Trophoblast cell (in vitro differentiated cells and primary cell): ENCODE measurements around the gene COASY.

Experiments
- DNase-seq, 2 donors: peaks; one replicate each; pipeline ENCODE4 v3.0.0-alpha.2; 2016
- H2AFZ ChIP-seq: 2 replicates; pipeline ENCODE4 v1.6.1; 2013; ENCODE audit warnings: low read length, moderate library complexity, mild to moderate bottlenecking; ENCODE audit not compliant: insufficient read depth, poor library complexity
- H2AK5ac ChIP-seq: 2 replicates; pipeline ENCODE4 v1.6.1; 2013; ENCODE audit warnings: mild to moderate bottlenecking, low read length
- H2BK120ac ChIP-seq: 2 replicates; pipeline ENCODE4 v1.6.1; 2013; ENCODE audit warnings: low read length, mild to moderate bottlenecking, moderate library complexity; ENCODE audit not compliant: insufficient read depth, poor library complexity
- H2BK12ac ChIP-seq: 2 replicates; pipeline ENCODE4 v1.6.1; 2013; ENCODE audit warnings: mild to moderate bottlenecking, low read length, moderate library complexity
- H2BK5ac ChIP-seq: 2 replicates; pipeline ENCODE4 v1.6.1; 2013; ENCODE audit warnings: low read length, low read depth, moderate library complexity, mild to moderate bottlenecking; ENCODE audit not compliant: poor library complexity
- H3K14ac ChIP-seq: 2 replicates; pipeline ENCODE4 v1.6.1; 2013; ENCODE audit warnings: mild to moderate bottlenecking, low read length
- H3K18ac ChIP-seq: 2 replicates; pipeline ENCODE4 v1.6.1; 2013; ENCODE audit warnings: mild to moderate bottlenecking, low read length
- H3K23ac ChIP-seq: 2 replicates; pipeline ENCODE4 v1.6.1; 2013; ENCODE audit warnings: low read length
- H3K27ac ChIP-seq: 2 replicates; pipeline ENCODE4 v1.5.1; 2013; ENCODE audit warnings: low read depth, mild to moderate bottlenecking, inconsistent platforms, low read length, moderate library complexity
- H3K27me3 ChIP-seq: 2 replicates; pipeline ENCODE4 v1.6.1; 2013; ENCODE audit warnings: inconsistent platforms, mild to moderate bottlenecking, low read length, moderate library complexity; ENCODE audit not compliant: insufficient read depth
- H3K36me3 ChIP-seq, 2 experiments: 1 replicate in 1 of 2; 2 replicates in 1 of 2; pipeline ENCODE4 v1.6.1; 2013; ENCODE audit warnings: low read length in 2 of 2, mild to moderate bottlenecking in 2 of 2, moderate library complexity in 1 of 2; ENCODE audit not compliant: insufficient read depth in 2 of 2, control insufficient read depth in 1 of 2
- H3K4ac ChIP-seq: 2 replicates; pipeline ENCODE4 v1.6.1; 2013; ENCODE audit warnings: low read depth, mild to moderate bottlenecking, low read length, moderate library complexity
- H3K4me1 ChIP-seq, 2 experiments: 1 replicate in 1 of 2; 2 replicates in 1 of 2; pipeline ENCODE4 v1.6.1; 2013; ENCODE audit warnings: low read length in 2 of 2, mild to moderate bottlenecking in 2 of 2, moderate library complexity in 1 of 2; ENCODE audit not compliant: insufficient read depth in 2 of 2, control insufficient read depth in 1 of 2
- H3K4me2 ChIP-seq: 2 replicates; pipeline ENCODE4 v1.6.1; 2013; ENCODE audit warnings: inconsistent platforms, mild to moderate bottlenecking, low read length, moderate library complexity
- H3K4me3 ChIP-seq: 2 replicates; pipeline ENCODE4 v1.5.1; 2013; ENCODE audit warnings: mild to moderate bottlenecking, low read depth, low read length, inconsistent platforms
- H3K79me1 ChIP-seq: one replicate; pipeline ENCODE4 v1.6.1; 2013; ENCODE audit warnings: low read length
- H3K79me2 ChIP-seq: 2 replicates; pipeline ENCODE4 v1.6.1; 2013; ENCODE audit warnings: low read length, mild to moderate bottlenecking; ENCODE audit not compliant: control insufficient read depth, insufficient read depth, poor library complexity
- H3K9ac ChIP-seq: 2 replicates; pipeline ENCODE4 v1.6.1; 2013; ENCODE audit warnings: mild to moderate bottlenecking, low read length
- H3K9me3 ChIP-seq: 2 replicates; pipeline ENCODE4 v1.6.1; 2013; ENCODE audit warnings: low read depth, mild to moderate bottlenecking, control low read depth, inconsistent platforms, low read length; ENCODE audit not compliant: insufficient read depth
- H4K12ac ChIP-seq: 2 replicates; pipeline ENCODE4 v1.6.1; 2013; ENCODE audit warnings: low read depth, mild to moderate bottlenecking, low read length, moderate library complexity
- H4K8ac ChIP-seq: 2 replicates; pipeline ENCODE4 v1.6.1; 2013; ENCODE audit warnings: low read depth, mild to moderate bottlenecking, low read length, moderate library complexity
- H4K91ac ChIP-seq: one replicate; pipeline ENCODE4 v1.6.1; 2013; ENCODE audit warnings: low read depth, mild to moderate bottlenecking, low read length, moderate library complexity
- WGBS: extraction: QIAGEN DNeasy Blood & Tissue Kit; methylation state at CpG from one replicate; pipeline ENCODE4 v1.1.7; 2013; ENCODE audit warnings: missing lambda C conversion rate; ENCODE audit not compliant: insufficient read length, insufficient coverage; ENCODE audit errors: extremely low coverage; 5-methylcytosine and 5-hydroxymethylcytosine counted together

Gene COASY

DNA sequence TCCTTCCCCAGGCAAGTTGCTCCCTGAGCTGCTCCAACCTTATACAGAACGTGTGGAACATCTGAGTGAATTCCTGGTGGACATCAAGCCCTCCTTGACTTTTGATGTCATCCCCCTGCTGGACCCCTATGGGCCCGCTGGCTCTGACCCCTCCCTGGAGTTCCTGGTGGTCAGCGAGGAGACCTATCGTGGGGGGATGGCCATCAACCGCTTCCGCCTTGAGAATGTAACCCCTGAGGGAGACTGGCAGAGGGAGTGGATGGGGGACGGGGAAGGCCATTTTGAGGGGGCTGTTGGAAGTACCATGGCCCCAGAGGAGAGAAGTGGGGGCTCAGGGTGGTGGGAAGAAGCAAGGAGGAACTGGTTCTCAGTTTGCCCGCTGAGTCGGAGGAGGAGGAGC lies 2.0 kb downstream of the COASY start:
- Histone ChIP-seq H4K91ac (no peak overlapping the region), H3K18ac (no peak overlapping the region), H4K8ac (no peak overlapping the region), H3K79me1 (peaks cover 15% of the 10 kb centered on the region), H3K14ac (no peak overlapping the region), H2BK12ac (no peak overlapping the region), H3K4me3 (no peak overlapping the region), H3K4me2 (no peak overlapping the region), H3K27me3 (no peaks in the 10 kb centered on the region), H3K36me3 (peaks cover 34 to 36% of the 10 kb centered on the region in 2 experiments), H3K9me3 (no peaks in the 10 kb centered on the region), H3K23ac (no peak overlapping the region), H2BK120ac (no peak overlapping the region), H3K4ac (no peak overlapping the region), H2BK5ac (no peak overlapping the region), H4K12ac (no peak overlapping the region), H3K9ac (no peak overlapping the region), H3K27ac (no peak overlapping the region), H3K4me1 (peaks cover 14 to 16% of the 10 kb centered on the region in 2 experiments), H2AK5ac (no peak overlapping the region), H2AFZ (no peak overlapping the region), H3K79me2 (peaks cover 12% of the 10 kb centered on the region)
- no peak for DNase-seq
- WGBS = no CpG with 5 or more reads among the region's 9 CpGs

- no CpG with 5 or more reads among the region's 15 CpGs for WGBS
- H3K4ac ChIP-seq = no peak overlapping the region
- H3K4me1 ChIP-seq = peaks cover 14 to 16% of the 10 kb centered on the region in 2 experiments
Measured at GRCh38 chr17:42564815-42565522, 3.0 kb downstream of the COASY start.

GRCh38 chr17:42565523-42566214 lies 3.7 kb downstream of the COASY start:
- Histone ChIP-seq H3K4me1 (peaks cover 14 to 16% of the 10 kb centered on the region in 2 experiments), H4K91ac (no peak overlapping the region), H2BK120ac (no peak overlapping the region), H3K9ac (no peak overlapping the region), H3K9me3 (no peaks in the 10 kb centered on the region), H3K79me2 (peaks cover 12% of the 10 kb centered on the region), H4K12ac (no peak overlapping the region), H2BK5ac (no peak overlapping the region), H3K23ac (no peak overlapping the region), H3K79me1 (peaks cover 15% of the 10 kb centered on the region), H3K4ac (no peak overlapping the region), H3K18ac (no peak overlapping the region), H2AK5ac (no peak overlapping the region), H4K8ac (no peak overlapping the region), H3K36me3 (peaks cover 47 to 49% of the 10 kb centered on the region in 2 experiments), H3K27me3 (no peaks in the 10 kb centered on the region), H2BK12ac (no peak overlapping the region), H3K14ac (no peak overlapping the region), H2AFZ (no peak overlapping the region), H3K27ac (no peak overlapping the region), H3K4me3 (no peak overlapping the region), H3K4me2 (no peak overlapping the region)
- no CpG with 5 or more reads among the region's 16 CpGs for WGBS
- DNase-seq = no peak

More at GRCh38 chr17:42564815-42565522, 3.0 kb downstream of the COASY start:
- no peak overlapping the region for H2BK5ac ChIP-seq
- H3K79me1 ChIP-seq = peaks cover 15% of the 10 kb centered on the region
- H3K9me3 ChIP-seq = no peaks in the 10 kb centered on the region
- H2BK12ac ChIP-seq = no peak overlapping the region
- no peaks in the 10 kb centered on the region for H3K27me3 ChIP-seq
- H2AFZ ChIP-seq = no peak overlapping the region
- H4K12ac ChIP-seq = no peak overlapping the region
- no peak overlapping the region for H4K8ac ChIP-seq
- H3K79me2 ChIP-seq = peaks cover 12% of the 10 kb centered on the region
- H3K27ac ChIP-seq = no peak overlapping the region
- H3K18ac ChIP-seq = no peak overlapping the region
- no peak overlapping the region for H3K4me3 ChIP-seq
- no peak overlapping the region for H3K14ac ChIP-seq
- H3K9ac ChIP-seq = no peak overlapping the region
- H3K4me2 ChIP-seq = no peak overlapping the region
- no peak overlapping the region for H4K91ac ChIP-seq
- H2AK5ac ChIP-seq = no peak overlapping the region
- no peak for DNase-seq
- H3K23ac ChIP-seq = no peak overlapping the region
- H3K36me3 ChIP-seq = peaks cover 43 to 46% of the 10 kb centered on the region in 2 experiments
- no peak overlapping the region for H2BK120ac ChIP-seq

DNA sequence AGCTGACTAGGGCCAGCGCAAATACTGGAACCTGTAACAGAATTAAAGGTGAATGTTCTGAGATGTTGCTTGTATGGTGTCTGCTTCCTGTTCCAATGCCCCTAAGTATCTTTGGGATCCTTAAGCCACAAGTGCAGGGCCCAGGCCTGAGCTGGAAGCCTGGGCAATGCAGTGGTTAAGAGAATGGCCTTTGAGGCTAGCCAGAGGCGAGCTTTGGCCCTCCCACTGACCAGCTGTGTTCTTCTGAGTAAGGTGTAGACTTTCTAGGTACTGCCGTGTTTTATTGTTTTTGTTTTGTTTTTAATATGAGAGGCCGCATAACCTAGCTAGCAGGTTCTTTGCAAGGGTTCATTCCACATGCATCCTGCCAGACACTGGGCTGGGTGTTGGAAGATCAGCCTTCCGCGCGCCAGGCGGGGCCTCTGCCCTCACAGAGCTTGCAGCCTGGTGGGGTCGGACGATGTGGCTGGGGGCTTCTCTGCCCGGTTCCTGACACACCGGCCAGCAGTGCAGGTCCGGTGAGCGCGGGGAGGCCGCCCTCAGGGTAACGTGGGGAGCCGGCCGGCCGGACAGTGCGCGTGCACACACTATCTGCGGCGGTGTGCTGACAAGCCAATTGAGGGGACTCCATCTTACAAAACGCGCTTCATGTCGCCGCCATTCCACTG lies 4.4 kb downstream of the COASY start:
- Histone ChIP-seq H3K79me1 (peaks cover 15% of the 10 kb centered on the region), H4K91ac (peak overlapping the region; percentile 90), H4K12ac (peak overlapping the region; percentile 96), H3K14ac (peak overlapping the region; percentile 91), H3K9me3 (no peaks in the 10 kb centered on the region), H4K8ac (peak overlapping the region; percentile 82), H3K4me3 (peak overlapping the region; percentile 88), H3K36me3 (peaks cover 53 to 55% of the 10 kb centered on the region in 2 experiments), H3K4me2 (peak overlapping the region; percentile 63), H3K79me2 (peaks cover 12% of the 10 kb centered on the region), H2BK120ac (peak overlapping the region; percentile 12), H3K4ac (peak overlapping the region; percentile 7), H2AK5ac (peak overlapping the region; percentile 96), H3K18ac (peak overlapping the region; percentile 12), H2AFZ (peak overlapping the region; percentile 41), H2BK12ac (peak overlapping the region; percentile 42), H3K27ac (peak overlapping the region; percentile 57), H3K9ac (peak overlapping the region; percentile 24), H2BK5ac (peak overlapping the region; percentile 1), H3K23ac (no peak overlapping the region), H3K4me1 (peaks cover 14 to 16% of the 10 kb centered on the region in 2 experiments), H3K27me3 (no peaks in the 10 kb centered on the region)
- no CpG with 5 or more reads among the region's 28 CpGs for WGBS
- DNase-seq = no peak
